ENCODE data around the gene RWDD1. TPM values are rescaled to one million over a fixed set of nuclear protein-coding genes. Genes with fewer than 3 reads are reported as not detected.

The RWDD1 gene
- total and polyA plus RNA-seq, 2 donors, result 67.0 to 90.6 TPM

DNA sequence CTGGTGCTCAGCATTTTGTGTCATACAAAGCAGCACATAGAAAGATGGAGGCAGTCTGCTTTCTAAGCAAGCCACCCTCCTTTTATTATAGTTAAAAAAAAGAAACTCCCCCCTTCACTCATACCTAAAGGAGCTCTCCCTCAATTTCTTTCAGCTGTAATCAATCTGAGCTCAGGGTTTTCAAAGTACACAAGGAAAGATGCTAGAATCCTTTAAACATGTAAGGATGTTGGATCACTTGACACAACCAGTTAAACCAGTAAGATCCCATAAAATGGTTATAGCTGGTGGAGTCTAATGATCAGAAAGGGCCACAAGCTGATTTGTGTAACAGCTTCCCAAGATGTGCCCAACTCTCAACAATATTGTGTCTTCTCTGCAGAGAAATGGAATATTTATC is 17.9 kb upstream of the RWDD1 start, which contains the start of gene CALHM4:
TSS of gene CALHM4 (plus strand) at position 301 of the 400 bp plus-strand sequence. CDS start at position 344, 43 bp downstream.
- DNase-seq (ENCODE audit: low read depth in 6 of 9, low spot score in 9 of 9), result no peak

GRCh38 chr6:116556065-116556464 is 15.2 kb upstream of the RWDD1 start:
- Histone ChIP-seq H3K27me3 (ENCODE audit: control insufficient read depth in 2 of 2, insufficient read depth in 1 of 2, low read length in 1 of 2) (no peaks in the 10 kb centered on the region), H3K27ac (ENCODE audit: low read depth in 1 of 2, low read length in 1 of 2) (no peak overlapping the region), H3K4me3 (ENCODE audit: low read length in 2 of 2) (no peak overlapping the region), H3K4me1 (ENCODE audit: control insufficient read depth in 2 of 2, insufficient read depth in 2 of 2, low read length in 2 of 2) (no peaks in the 10 kb centered on the region), H3K36me3 (ENCODE audit: control insufficient read depth in 2 of 2, insufficient read depth in 2 of 2, low read length in 1 of 2) (no peaks in the 10 kb centered on the region), H3K9me3 (ENCODE audit: control insufficient read depth in 2 of 2, insufficient read depth in 1 of 2, low read length in 1 of 2) (no peaks in the 10 kb centered on the region)
- DNase-seq (ENCODE audit: low read depth in 6 of 9, low spot score in 9 of 9), result no peak
- WGBS, result 97% methylated on average over 1 of the region's 1 CpG

More for the DNA sequence above, 17.9 kb upstream of the RWDD1 start, which contains the start of gene CALHM4:
- Histone ChIP-seq H3K36me3 (ENCODE audit: control insufficient read depth in 2 of 2, insufficient read depth in 2 of 2, low read length in 1 of 2) (no peaks in the 10 kb centered on the region), H3K9me3 (ENCODE audit: control insufficient read depth in 2 of 2, insufficient read depth in 1 of 2, low read length in 1 of 2) (no peaks in the 10 kb centered on the region), H3K27me3 (ENCODE audit: control insufficient read depth in 2 of 2, insufficient read depth in 1 of 2, low read length in 1 of 2) (no peaks in the 10 kb centered on the region), H3K4me1 (ENCODE audit: control insufficient read depth in 2 of 2, insufficient read depth in 2 of 2, low read length in 2 of 2) (no peaks in the 10 kb centered on the region), H3K27ac (ENCODE audit: low read depth in 1 of 2, low read length in 1 of 2) (no peak within 1 kb of the TSS), H3K4me3 (ENCODE audit: low read length in 2 of 2) (no peak within 1 kb of the TSS)

DNA sequence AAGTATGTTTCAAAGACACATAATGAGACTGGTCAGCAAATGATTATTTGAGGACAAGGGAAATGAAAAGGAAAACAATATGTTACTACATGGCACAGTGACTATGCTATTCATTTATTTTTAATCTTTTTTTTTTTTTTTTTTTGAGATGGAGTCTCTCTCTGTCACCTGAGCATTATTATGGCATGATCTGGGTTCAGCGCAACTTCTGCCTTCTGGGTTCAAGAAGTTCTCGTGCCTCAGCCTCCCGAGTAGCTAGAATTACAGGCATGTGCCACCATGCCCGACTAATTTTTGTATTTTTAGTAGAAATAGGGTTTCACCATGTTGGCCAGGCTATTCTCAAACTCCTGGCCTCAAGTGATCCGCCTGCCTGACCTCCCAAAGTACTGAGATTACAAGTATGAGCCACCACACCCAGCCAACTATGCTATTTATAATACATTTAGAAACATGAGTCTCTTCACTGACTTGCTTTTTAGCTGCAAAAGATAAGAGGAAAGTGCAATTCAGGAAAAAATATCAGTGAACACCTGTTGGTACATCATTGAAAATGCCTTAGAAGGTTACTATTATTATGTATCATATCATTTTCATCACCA is 14.4 kb upstream of the RWDD1 start:
- Histone ChIP-seq H3K36me3 (ENCODE audit: control insufficient read depth in 2 of 2, insufficient read depth in 2 of 2, low read length in 1 of 2) (no peaks in the 10 kb centered on the region), H3K27ac (ENCODE audit: low read depth in 1 of 2, low read length in 1 of 2) (no peak overlapping the region), H3K9me3 (ENCODE audit: control insufficient read depth in 2 of 2, insufficient read depth in 1 of 2, low read length in 1 of 2) (no peaks in the 10 kb centered on the region), H3K4me3 (ENCODE audit: low read length in 2 of 2) (no peak overlapping the region), H3K4me1 (ENCODE audit: control insufficient read depth in 2 of 2, insufficient read depth in 2 of 2, low read length in 2 of 2) (no peaks in the 10 kb centered on the region), H3K27me3 (ENCODE audit: control insufficient read depth in 2 of 2, insufficient read depth in 1 of 2, low read length in 1 of 2) (no peaks in the 10 kb centered on the region)
- no peak for DNase-seq (ENCODE audit: low read depth in 6 of 9, low spot score in 9 of 9)
- WGBS, result 97% methylated on average over 5 of the region's 5 CpGs

DNA sequence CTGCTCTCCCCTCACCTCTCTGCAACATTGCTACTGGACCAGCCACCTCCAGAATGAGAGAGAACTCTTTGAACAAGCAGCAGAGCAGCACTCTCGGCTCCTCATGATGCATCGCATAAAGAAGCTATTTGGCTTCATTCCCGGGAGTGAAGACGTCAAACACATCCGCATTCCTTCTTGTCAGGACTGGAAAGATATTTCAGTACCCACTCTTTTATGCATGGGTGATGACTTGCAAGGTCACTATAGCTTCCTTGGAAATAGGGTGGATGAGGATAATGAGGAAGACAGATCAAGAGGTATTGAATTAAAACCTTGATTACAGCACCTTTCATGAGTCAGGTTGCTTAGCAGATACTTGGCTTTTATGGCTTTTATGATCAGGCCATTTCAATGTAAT is 13.4 kb upstream of the RWDD1 start:
- Histone ChIP-seq H3K9me3 (ENCODE audit: control insufficient read depth in 2 of 2, insufficient read depth in 1 of 2, low read length in 1 of 2) (no peaks in the 10 kb centered on the region), H3K4me3 (ENCODE audit: low read length in 2 of 2) (no peak overlapping the region), H3K27me3 (ENCODE audit: control insufficient read depth in 2 of 2, insufficient read depth in 1 of 2, low read length in 1 of 2) (no peaks in the 10 kb centered on the region), H3K27ac (ENCODE audit: low read depth in 1 of 2, low read length in 1 of 2) (no peak overlapping the region), H3K4me1 (ENCODE audit: control insufficient read depth in 2 of 2, insufficient read depth in 2 of 2, low read length in 2 of 2) (no peaks in the 10 kb centered on the region), H3K36me3 (ENCODE audit: control insufficient read depth in 2 of 2, insufficient read depth in 2 of 2, low read length in 1 of 2) (no peaks in the 10 kb centered on the region)
- DNase-seq (ENCODE audit: low read depth in 6 of 9, low spot score in 9 of 9), result no peak
- 95% methylated on average over 5 of the region's 5 CpGs for WGBS

- H3K4me3 ChIP-seq (ENCODE audit: low read length in 2 of 2), result no peak overlapping the region
- H3K4me1 ChIP-seq (ENCODE audit: control insufficient read depth in 2 of 2, insufficient read depth in 2 of 2, low read length in 2 of 2), result peaks cover 1 to 4% of the 10 kb centered on the region in 2 donors
- H3K36me3 ChIP-seq (ENCODE audit: control insufficient read depth in 2 of 2, insufficient read depth in 2 of 2, low read length in 1 of 2), result no peaks in the 10 kb centered on the region
- H3K27ac ChIP-seq (ENCODE audit: low read depth in 1 of 2, low read length in 1 of 2), result no peak overlapping the region
- peaks cover 0 to 10% of the 10 kb centered on the region in 2 donors for H3K27me3 ChIP-seq (ENCODE audit: control insufficient read depth in 2 of 2, insufficient read depth in 1 of 2, low read length in 1 of 2)
- WGBS, result 97% methylated on average over 2 of the region's 2 CpGs
- no peaks in the 10 kb centered on the region for H3K9me3 ChIP-seq (ENCODE audit: control insufficient read depth in 2 of 2, insufficient read depth in 1 of 2, low read length in 1 of 2)
- DNase-seq (ENCODE audit: low read depth in 6 of 9, low spot score in 9 of 9), result no peak
Observed at GRCh38 chr6:116560130-116560529, 11.2 kb upstream of the RWDD1 start.

GRCh38 chr6:116561377-116562018 is 9.8 kb upstream of the RWDD1 start:
- H3K4me1 ChIP-seq (ENCODE audit: control insufficient read depth in 2 of 2, insufficient read depth in 2 of 2, low read length in 2 of 2), result peaks cover 5% of the 10 kb centered on the region in 2 donors
- H3K4me3 ChIP-seq (ENCODE audit: low read length in 2 of 2), result no peak overlapping the region
- H3K27me3 ChIP-seq (ENCODE audit: control insufficient read depth in 2 of 2, insufficient read depth in 1 of 2, low read length in 1 of 2), result peaks cover 0 to 18% of the 10 kb centered on the region in 2 donors
- H3K36me3 ChIP-seq (ENCODE audit: control insufficient read depth in 2 of 2, insufficient read depth in 2 of 2, low read length in 1 of 2), result no peaks in the 10 kb centered on the region
- no peak overlapping the region for H3K27ac ChIP-seq (ENCODE audit: low read depth in 1 of 2, low read length in 1 of 2)
- H3K9me3 ChIP-seq (ENCODE audit: control insufficient read depth in 2 of 2, insufficient read depth in 1 of 2, low read length in 1 of 2), result no peaks in the 10 kb centered on the region
- peak; percentile 27 to 78 (median 59) for DNase-seq (ENCODE audit: low read depth in 6 of 9, low spot score in 9 of 9)
- WGBS, result 62% methylated on average over 9 of the region's 9 CpGs

DNA sequence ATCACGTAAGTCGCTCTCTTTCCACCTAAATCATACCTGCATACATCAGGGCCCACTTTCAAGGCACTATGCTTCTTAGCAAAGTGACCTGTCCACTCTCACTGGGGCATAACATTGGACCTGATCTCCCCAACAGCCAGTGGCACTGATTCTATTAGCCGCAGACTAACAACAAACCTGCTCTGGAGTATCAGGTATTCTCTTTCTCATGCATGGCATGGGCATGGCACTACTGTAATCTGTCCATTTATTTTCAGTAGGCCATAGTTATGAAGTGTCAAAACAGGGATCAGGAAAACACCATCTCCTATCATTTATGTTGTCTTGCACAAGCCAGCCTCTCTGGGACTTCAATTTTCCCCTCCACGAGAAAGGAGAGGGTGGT is 9.3 kb upstream of the RWDD1 start:
- 96% methylated on average over 4 of the region's 4 CpGs for WGBS
- Histone ChIP-seq H3K9me3 (ENCODE audit: control insufficient read depth in 2 of 2, insufficient read depth in 1 of 2, low read length in 1 of 2) (no peaks in the 10 kb centered on the region), H3K36me3 (ENCODE audit: control insufficient read depth in 2 of 2, insufficient read depth in 2 of 2, low read length in 1 of 2) (no peaks in the 10 kb centered on the region), H3K4me1 (ENCODE audit: control insufficient read depth in 2 of 2, insufficient read depth in 2 of 2, low read length in 2 of 2) (peaks cover 5% of the 10 kb centered on the region in 2 donors), H3K4me3 (ENCODE audit: low read length in 2 of 2) (no peak overlapping the region), H3K27ac (ENCODE audit: low read depth in 1 of 2, low read length in 1 of 2) (no peak overlapping the region), H3K27me3 (ENCODE audit: control insufficient read depth in 2 of 2, insufficient read depth in 1 of 2, low read length in 1 of 2) (peaks cover 0 to 18% of the 10 kb centered on the region in 2 donors)
- no peak for DNase-seq (ENCODE audit: low read depth in 6 of 9, low spot score in 9 of 9)

GRCh38 chr6:116562614-116563013 is 8.7 kb upstream of the RWDD1 start:
- peaks cover 0 to 18% of the 10 kb centered on the region in 2 donors for H3K27me3 ChIP-seq (ENCODE audit: control insufficient read depth in 2 of 2, insufficient read depth in 1 of 2, low read length in 1 of 2)
- H3K36me3 ChIP-seq (ENCODE audit: control insufficient read depth in 2 of 2, insufficient read depth in 2 of 2, low read length in 1 of 2), result no peaks in the 10 kb centered on the region
- H3K4me1 ChIP-seq (ENCODE audit: control insufficient read depth in 2 of 2, insufficient read depth in 2 of 2, low read length in 2 of 2), result peaks cover 5% of the 10 kb centered on the region in 2 donors
- DNase-seq (ENCODE audit: low read depth in 6 of 9, low spot score in 9 of 9), result no peak
- 93% methylated on average over 3 of the region's 3 CpGs for WGBS
- H3K4me3 ChIP-seq (ENCODE audit: low read length in 2 of 2), result no peak overlapping the region
- H3K9me3 ChIP-seq (ENCODE audit: control insufficient read depth in 2 of 2, insufficient read depth in 1 of 2, low read length in 1 of 2), result no peaks in the 10 kb centered on the region
- H3K27ac ChIP-seq (ENCODE audit: low read depth in 1 of 2, low read length in 1 of 2), result no peak overlapping the region

GRCh38 chr6:116563830-116564229 is 7.5 kb upstream of the RWDD1 start:
- H3K27ac ChIP-seq (ENCODE audit: low read depth in 1 of 2, low read length in 1 of 2), result no peak overlapping the region
- no peaks in the 10 kb centered on the region for H3K36me3 ChIP-seq (ENCODE audit: control insufficient read depth in 2 of 2, insufficient read depth in 2 of 2, low read length in 1 of 2)
- peaks cover 5% of the 10 kb centered on the region in 2 donors for H3K4me1 ChIP-seq (ENCODE audit: control insufficient read depth in 2 of 2, insufficient read depth in 2 of 2, low read length in 2 of 2)
- H3K9me3 ChIP-seq (ENCODE audit: control insufficient read depth in 2 of 2, insufficient read depth in 1 of 2, low read length in 1 of 2), result no peaks in the 10 kb centered on the region
- peaks cover 0 to 18% of the 10 kb centered on the region in 2 donors for H3K27me3 ChIP-seq (ENCODE audit: control insufficient read depth in 2 of 2, insufficient read depth in 1 of 2, low read length in 1 of 2)
- WGBS, result 96% methylated on average over 9 of the region's 9 CpGs
- no peak for DNase-seq (ENCODE audit: low read depth in 6 of 9, low spot score in 9 of 9)
- no peak overlapping the region for H3K4me3 ChIP-seq (ENCODE audit: low read length in 2 of 2)

All from thymus (tissue), 11 donors.